Upper lobe of right lung (tissue), 1 donor: Measurements from ENCODE around the gene SYNDIG1. TPM values are rescaled to one million over a fixed set of nuclear protein-coding genes. Genes with fewer than 3 reads are reported as not detected.

ENCODE experiments used
- ATAC-seq: fragments of 200-7000 bp; cut with Tn5 transposase; one replicate; pipeline ENCODE4 v1.9.1; 2020; ENCODE audit warnings: mild to moderate bottlenecking, moderate library complexity
- DNase-seq: peaks from one replicate; pipeline ENCODE4 v3.0.0-alpha.2; 2020
- H3K27ac ChIP-seq: fragments of 200-600 bp; one replicate; pipeline ENCODE4 v1.8.0; 2022
- H3K27me3 ChIP-seq: fragments of 200-600 bp; one replicate; pipeline ENCODE4 v1.8.0; 2022; ENCODE audit warnings: mild to moderate bottlenecking
- H3K36me3 ChIP-seq: fragments of 200-600 bp; one replicate; pipeline ENCODE4 v1.8.0; 2022
- H3K4me1 ChIP-seq: fragments of 200-600 bp; one replicate; pipeline ENCODE4 v1.8.0; 2022
- H3K4me3 ChIP-seq: fragments of 200-600 bp; one replicate; pipeline ENCODE4 v1.8.0; 2022; ENCODE audit warnings: mild to moderate bottlenecking
- H3K9me3 ChIP-seq: fragments of 200-600 bp; one replicate; pipeline ENCODE4 v1.8.0; 2022
- intact Hi-C: fragments of 100-400 bp; cut with DNase I; formaldehyde crosslinking; loops from one replicate; pipeline ENCODE4 v1.11.0; 2022
- total RNA-seq: library from RNA; stranded (reverse); fragmentation: NEBNext Ultra II Directional; extraction: Animal tissue kit (Norgen Biotek cat#: 25700); gene quantifications from one replicate; pipeline ENCODE4 v1.2.1, GENCODE V29; 2021
- TF ChIP-seq, protein P1 (sequence below): fragments of 200-600 bp; IDR thresholded peaks from one replicate; pipeline ENCODE4 v1.8.0; 2022; ENCODE audit warnings: antibody characterized with exemption
- donor health status: DM: no; HTN: yes; CAD: no; lungs with severe emphysema.

Gene SYNDIG1
- total RNA-seq, 1 donor from 2014 or later = not detected

DNA sequence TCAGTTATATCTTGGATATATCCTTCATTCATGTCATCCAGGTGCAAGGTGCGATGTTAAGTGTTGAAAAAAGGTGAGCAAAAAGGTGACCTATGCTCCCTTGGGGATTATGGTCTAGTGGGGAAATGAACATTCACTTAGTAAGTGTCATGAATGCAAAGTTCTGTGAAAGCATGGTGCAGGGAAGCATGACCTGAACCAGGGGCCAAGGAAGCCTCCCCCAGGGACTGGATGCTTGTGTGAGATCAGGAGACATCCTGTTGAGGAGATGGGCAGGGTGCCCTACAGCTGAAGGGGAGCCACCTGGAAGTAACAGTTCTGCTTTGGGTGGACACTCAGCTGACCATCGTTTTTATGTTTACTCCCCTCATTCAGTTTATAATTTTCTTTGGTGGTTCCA is 179.5 kb downstream of the SYNDIG1 start:
- TF ChIP-seq, protein P1, sequence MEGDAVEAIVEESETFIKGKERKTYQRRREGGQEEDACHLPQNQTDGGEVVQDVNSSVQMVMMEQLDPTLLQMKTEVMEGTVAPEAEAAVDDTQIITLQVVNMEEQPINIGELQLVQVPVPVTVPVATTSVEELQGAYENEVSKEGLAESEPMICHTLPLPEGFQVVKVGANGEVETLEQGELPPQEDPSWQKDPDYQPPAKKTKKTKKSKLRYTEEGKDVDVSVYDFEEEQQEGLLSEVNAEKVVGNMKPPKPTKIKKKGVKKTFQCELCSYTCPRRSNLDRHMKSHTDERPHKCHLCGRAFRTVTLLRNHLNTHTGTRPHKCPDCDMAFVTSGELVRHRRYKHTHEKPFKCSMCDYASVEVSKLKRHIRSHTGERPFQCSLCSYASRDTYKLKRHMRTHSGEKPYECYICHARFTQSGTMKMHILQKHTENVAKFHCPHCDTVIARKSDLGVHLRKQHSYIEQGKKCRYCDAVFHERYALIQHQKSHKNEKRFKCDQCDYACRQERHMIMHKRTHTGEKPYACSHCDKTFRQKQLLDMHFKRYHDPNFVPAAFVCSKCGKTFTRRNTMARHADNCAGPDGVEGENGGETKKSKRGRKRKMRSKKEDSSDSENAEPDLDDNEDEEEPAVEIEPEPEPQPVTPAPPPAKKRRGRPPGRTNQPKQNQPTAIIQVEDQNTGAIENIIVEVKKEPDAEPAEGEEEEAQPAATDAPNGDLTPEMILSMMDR = no peak
- DNase-seq (no peak), ATAC-seq (no peak)
- H3K27me3 ChIP-seq = peaks cover 3% of the 10 kb centered on the region
- intact Hi-C loops = no loop called here
- no peaks in the 10 kb centered on the region for H3K36me3 ChIP-seq
- H3K4me3 ChIP-seq = no peak overlapping the region
- H3K4me1 ChIP-seq = no peaks in the 10 kb centered on the region
- H3K9me3 ChIP-seq = no peaks in the 10 kb centered on the region
- no peak overlapping the region for H3K27ac ChIP-seq

GRCh38 chr20:24649787-24650490 is 180.5 kb downstream of the SYNDIG1 start:
- DNase-seq (no peak), ATAC-seq (no peak)
- TF ChIP-seq, protein P1 = no peak
- intact Hi-C loops = loop anchor here (10.0 kb wide), 1 partner anchor 65 kb away; no protein-coding TSS in a partner anchor
- Histone ChIP-seq H3K4me3 (no peak overlapping the region), H3K27ac (no peak overlapping the region), H3K9me3 (no peaks in the 10 kb centered on the region), H3K27me3 (peaks cover 3% of the 10 kb centered on the region), H3K4me1 (no peaks in the 10 kb centered on the region), H3K36me3 (no peaks in the 10 kb centered on the region)

GRCh38 chr20:24651171-24651975 is 181.9 kb downstream of the SYNDIG1 start:
- DNase-seq (no peak), ATAC-seq (peak; percentile 13)
- Histone ChIP-seq H3K4me3 (no peak overlapping the region), H3K27me3 (peaks cover 3% of the 10 kb centered on the region), H3K9me3 (no peaks in the 10 kb centered on the region), H3K36me3 (no peaks in the 10 kb centered on the region), H3K4me1 (no peaks in the 10 kb centered on the region), H3K27ac (no peak overlapping the region)
- TF ChIP-seq, protein P1 = no peak
- intact Hi-C loops = loop anchor here (10.0 kb wide), 1 partner anchor 63 kb away; no protein-coding TSS in a partner anchor

- H3K9me3 ChIP-seq = no peaks in the 10 kb centered on the region
- ATAC-seq (no peak), DNase-seq (no peak)
- H3K27me3 ChIP-seq = peaks cover 3% of the 10 kb centered on the region
- TF ChIP-seq, protein P1 = no peak
- H3K27ac ChIP-seq = no peak overlapping the region
- H3K4me3 ChIP-seq = no peak overlapping the region
- intact Hi-C loops = loop anchor here (10.0 kb wide), 1 partner anchor 63 kb away; no protein-coding TSS in a partner anchor
- H3K36me3 ChIP-seq = no peaks in the 10 kb centered on the region
- H3K4me1 ChIP-seq = no peaks in the 10 kb centered on the region
These were observed 182.5 kb downstream of the SYNDIG1 start for GRCh38 chr20:24651976-24652345.

DNA sequence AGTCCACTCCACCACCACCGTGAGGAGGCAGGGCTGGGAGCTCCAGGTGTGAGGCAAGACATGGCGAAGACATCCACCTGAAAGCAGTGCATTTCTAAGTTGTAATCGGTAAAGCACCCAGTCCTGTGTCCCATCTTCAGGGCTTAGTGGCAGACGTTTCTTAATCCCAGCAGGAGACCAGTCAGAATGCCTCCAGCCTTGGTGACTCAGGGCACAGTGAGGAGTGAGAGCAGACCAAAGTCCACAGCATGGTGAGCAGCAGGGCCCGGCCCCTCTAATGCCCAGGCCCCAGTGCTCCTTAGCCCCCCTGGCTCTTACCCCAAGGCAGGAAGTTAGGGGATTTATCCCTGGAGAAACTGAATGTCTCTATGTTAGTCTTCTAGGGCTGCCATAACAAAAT is 183.9 kb downstream of the SYNDIG1 start:
- intact Hi-C loops = loop anchor here (10.0 kb wide), 1 partner anchor 61 kb away; no protein-coding TSS in a partner anchor
- H3K4me3 ChIP-seq = no peak overlapping the region
- H3K4me1 ChIP-seq = no peaks in the 10 kb centered on the region
- no peaks in the 10 kb centered on the region for H3K36me3 ChIP-seq
- no peak for DNase-seq
- H3K9me3 ChIP-seq = no peaks in the 10 kb centered on the region
- peaks cover 3% of the 10 kb centered on the region for H3K27me3 ChIP-seq
- ATAC-seq = no peak
- H3K27ac ChIP-seq = no peak overlapping the region
- TF ChIP-seq, protein P1 = no peak
